ENCODE results near the gene PRKCH.

The PRKCH gene

GRCh38 chr14:61345151-61345482 lies 23.7 kb downstream of the PRKCH start:
- H3K4me3 ChIP-seq (ENCODE audit: low read depth, low read length): no peak overlapping the region
- DNase-seq (ENCODE audit: low read depth): no peak
- TF ChIP-seq CTCF (IDR thresholded peaks at IDR 0.05; ENCODE audit: low read depth, low read length, missing control alignments): no peak

GRCh38 chr14:61346221-61346620 lies 24.8 kb downstream of the PRKCH start:
- no peak for DNase-seq (ENCODE audit: low read depth)
- H3K4me3 ChIP-seq (ENCODE audit: low read depth, low read length): no peak overlapping the region
- TF ChIP-seq CTCF (IDR thresholded peaks at IDR 0.05; ENCODE audit: low read depth, low read length, missing control alignments): no peak

GRCh38 chr14:61346793-61347192 lies 25.4 kb downstream of the PRKCH start:
- DNase-seq (ENCODE audit: low read depth): no peak
- no peak overlapping the region for H3K4me3 ChIP-seq (ENCODE audit: low read depth, low read length)
- no peak for TF ChIP-seq CTCF (IDR thresholded peaks at IDR 0.05; ENCODE audit: low read depth, low read length, missing control alignments)

GRCh38 chr14:61347826-61348443 lies 26.6 kb downstream of the PRKCH start:
- no peak for TF ChIP-seq CTCF (IDR thresholded peaks at IDR 0.05; ENCODE audit: low read depth, low read length, missing control alignments)
- no peak for DNase-seq (ENCODE audit: low read depth)
- H3K4me3 ChIP-seq (ENCODE audit: low read depth, low read length): peak overlapping the region; percentile 7; the same call in 1 of the 2 replicates

GRCh38 chr14:61350427-61351270 lies 29.3 kb downstream of the PRKCH start:
- no peak for DNase-seq (ENCODE audit: low read depth)
- no peak overlapping the region for H3K4me3 ChIP-seq (ENCODE audit: low read depth, low read length)
- no peak for TF ChIP-seq CTCF (IDR thresholded peaks at IDR 0.05; ENCODE audit: low read depth, low read length, missing control alignments)

- TF ChIP-seq CTCF (IDR thresholded peaks at IDR 0.05; ENCODE audit: low read depth, low read length, missing control alignments): no peak
- DNase-seq (ENCODE audit: low read depth): no peak
These were observed 30.1 kb downstream of the PRKCH start for GRCh38 chr14:61351477-61351876.

More at GRCh38 chr14:61351477-61351876, 30.1 kb downstream of the PRKCH start:
- H3K4me3 ChIP-seq (ENCODE audit: low read depth, low read length): no peak overlapping the region
